Muscle layer of duodenum (tissue), 2 donors: ENCODE results near the gene NFIA.

Experiments used
- H3K27ac ChIP-seq: one replicate; pipeline ENCODE4 v1.7.0; 2013; ENCODE audit warnings: mild to moderate bottlenecking, low read length
- H3K27me3 ChIP-seq: one replicate; pipeline ENCODE4 v1.7.0; 2013; ENCODE audit warnings: low read depth, mild to moderate bottlenecking, control low read depth, low read length
- H3K36me3 ChIP-seq, 2 donors: one replicate each; pipeline ENCODE4 v1.7.0; 2013; ENCODE audit warnings: low read length in 2 of 2, control low read depth in 1 of 2, mild to moderate bottlenecking in 1 of 2; ENCODE audit not compliant: insufficient read depth in 2 of 2, control insufficient read depth in 1 of 2
- H3K4me1 ChIP-seq, 2 donors: one replicate each; pipeline ENCODE4 v1.7.0; 2013; ENCODE audit warnings: low read length in 2 of 2, mild to moderate bottlenecking in 2 of 2, control low read depth in 1 of 2, moderate library complexity in 1 of 2; ENCODE audit not compliant: insufficient read depth in 2 of 2, control insufficient read depth in 1 of 2
- H3K4me3 ChIP-seq, 2 donors: one replicate each; pipeline ENCODE4 v1.7.0; 2013; ENCODE audit warnings: low read length in 2 of 2, low read depth in 1 of 2, mild to moderate bottlenecking in 1 of 2
- H3K9me3 ChIP-seq, 2 donors: one replicate each; pipeline ENCODE4 v1.7.0; 2013; ENCODE audit warnings: low read length in 2 of 2, control low read depth in 1 of 2, mild to moderate bottlenecking in 1 of 2; ENCODE audit not compliant: control insufficient read depth in 1 of 2
- donor health status: healthy.

The NFIA gene

DNA sequence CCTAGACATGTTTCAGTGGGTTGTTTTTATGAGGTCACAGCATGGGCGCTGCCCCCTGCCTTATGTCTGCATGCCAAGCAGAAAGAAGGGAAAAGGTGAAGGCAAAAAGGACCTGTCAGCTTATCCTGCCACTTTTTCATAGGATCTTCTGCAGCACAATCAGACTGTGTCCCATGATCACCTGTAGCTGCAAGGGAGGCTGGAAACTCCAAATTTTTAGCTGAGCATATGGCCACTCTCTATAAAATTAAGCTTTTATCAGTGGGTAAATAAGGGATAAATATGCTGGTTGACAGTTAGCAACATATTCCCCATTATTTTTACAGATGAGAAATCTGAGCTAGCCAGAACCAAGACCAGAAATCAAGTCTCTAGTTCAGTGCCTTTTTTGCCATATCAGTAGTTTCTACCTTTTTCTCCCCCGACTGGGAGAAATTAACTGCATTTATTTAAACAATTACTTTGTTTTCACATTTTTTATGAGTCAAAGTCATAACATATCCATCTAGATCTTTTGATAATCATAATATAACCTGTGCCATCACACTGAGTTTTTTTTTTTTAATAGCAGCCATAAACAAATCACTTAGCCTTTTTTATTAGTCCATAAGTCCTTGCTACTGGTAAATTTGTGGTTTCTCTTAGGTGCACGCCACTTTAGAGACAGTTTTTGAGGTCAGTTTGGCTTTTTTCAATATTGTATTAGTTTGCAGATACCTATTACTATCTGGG lies 307.0 kb downstream of the NFIA start:
- no peak overlapping the region for H3K27ac ChIP-seq
- no peaks in the 10 kb centered on the region for H3K27me3 ChIP-seq
- peaks cover 0 to 10% of the 10 kb centered on the region in 2 donors for H3K4me1 ChIP-seq
- peaks cover 6 to 9% of the 10 kb centered on the region in 2 donors for H3K9me3 ChIP-seq
- H3K4me3 ChIP-seq: no peak overlapping the region
- peaks cover under 1 to 35% of the 10 kb centered on the region in 2 donors for H3K36me3 ChIP-seq

DNA sequence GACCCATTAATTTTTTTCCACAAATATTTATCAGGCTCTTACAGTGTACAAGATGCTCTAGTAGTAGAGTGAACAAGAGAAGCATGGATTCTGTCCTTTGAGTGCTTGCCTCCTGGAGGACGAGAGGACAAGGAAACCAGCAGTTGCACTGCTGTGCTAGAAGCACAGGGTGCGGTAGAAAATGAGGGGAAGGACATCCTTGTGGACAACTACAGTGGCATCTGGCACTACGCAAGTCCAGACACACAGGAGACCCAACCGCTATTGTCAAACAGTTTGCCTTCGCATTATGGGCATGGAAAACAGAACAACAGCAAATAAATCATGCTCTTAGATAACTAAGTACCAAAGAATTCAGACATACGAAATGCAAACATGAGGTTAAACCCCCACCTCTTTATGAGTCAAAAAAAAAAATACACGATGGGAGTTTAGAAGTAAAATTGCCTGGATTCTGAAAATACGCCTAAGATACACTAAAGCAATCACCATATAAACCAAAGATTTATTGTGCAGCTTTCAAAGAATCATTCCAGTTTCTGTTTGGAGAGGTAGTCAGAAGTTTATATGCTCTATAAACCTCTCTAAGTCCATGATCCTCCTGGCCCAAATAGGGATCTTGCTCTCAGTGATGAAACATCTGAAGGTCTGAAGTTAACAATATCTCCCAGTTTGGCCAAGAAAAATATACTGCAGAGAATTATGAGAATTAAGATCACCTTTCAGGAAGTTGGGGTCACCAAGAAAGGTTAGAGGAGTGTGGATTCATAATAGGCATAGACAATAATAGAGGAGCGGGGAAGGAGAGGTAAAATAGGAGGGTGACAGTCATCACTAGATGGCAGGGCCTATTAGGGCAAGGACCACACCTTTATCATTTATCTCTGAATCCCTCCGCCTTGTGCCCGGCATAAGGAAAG lies 307.8 kb downstream of the NFIA start:
- Histone ChIP-seq H3K36me3 (peaks cover 0 to 31% of the 10 kb centered on the region in 2 donors), H3K27ac (no peak overlapping the region), H3K27me3 (no peaks in the 10 kb centered on the region), H3K9me3 (peaks cover 6 to 9% of the 10 kb centered on the region in 2 donors), H3K4me3 (no peak overlapping the region), H3K4me1 (peaks cover 0 to 10% of the 10 kb centered on the region in 2 donors)

DNA sequence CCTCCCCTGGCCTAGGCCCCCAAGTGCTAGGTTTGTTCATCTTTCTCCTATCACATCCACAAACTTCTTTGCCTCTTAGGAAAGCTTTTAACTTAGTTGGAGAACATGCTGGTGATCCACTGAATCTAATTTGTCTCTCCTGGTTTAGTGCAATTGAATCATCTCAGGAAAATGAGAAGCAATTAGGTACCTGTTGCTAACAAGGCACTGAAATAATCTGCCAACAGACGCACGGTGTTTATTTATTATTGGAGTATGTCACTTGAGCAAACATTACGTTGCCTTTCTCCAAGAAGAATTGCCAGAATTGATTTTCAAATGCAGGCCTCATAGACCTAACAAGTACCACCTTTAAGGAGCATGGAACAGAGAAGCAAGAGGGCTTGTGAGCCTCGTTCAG lies 309.4 kb downstream of the NFIA start:
- H3K27me3 ChIP-seq: no peaks in the 10 kb centered on the region
- H3K4me3 ChIP-seq: no peak overlapping the region
- peaks cover 0 to 10% of the 10 kb centered on the region in 2 donors for H3K4me1 ChIP-seq
- peaks cover 0 to 20% of the 10 kb centered on the region in 2 donors for H3K36me3 ChIP-seq
- H3K9me3 ChIP-seq: peaks cover 6 to 9% of the 10 kb centered on the region in 2 donors
- no peak overlapping the region for H3K27ac ChIP-seq

DNA sequence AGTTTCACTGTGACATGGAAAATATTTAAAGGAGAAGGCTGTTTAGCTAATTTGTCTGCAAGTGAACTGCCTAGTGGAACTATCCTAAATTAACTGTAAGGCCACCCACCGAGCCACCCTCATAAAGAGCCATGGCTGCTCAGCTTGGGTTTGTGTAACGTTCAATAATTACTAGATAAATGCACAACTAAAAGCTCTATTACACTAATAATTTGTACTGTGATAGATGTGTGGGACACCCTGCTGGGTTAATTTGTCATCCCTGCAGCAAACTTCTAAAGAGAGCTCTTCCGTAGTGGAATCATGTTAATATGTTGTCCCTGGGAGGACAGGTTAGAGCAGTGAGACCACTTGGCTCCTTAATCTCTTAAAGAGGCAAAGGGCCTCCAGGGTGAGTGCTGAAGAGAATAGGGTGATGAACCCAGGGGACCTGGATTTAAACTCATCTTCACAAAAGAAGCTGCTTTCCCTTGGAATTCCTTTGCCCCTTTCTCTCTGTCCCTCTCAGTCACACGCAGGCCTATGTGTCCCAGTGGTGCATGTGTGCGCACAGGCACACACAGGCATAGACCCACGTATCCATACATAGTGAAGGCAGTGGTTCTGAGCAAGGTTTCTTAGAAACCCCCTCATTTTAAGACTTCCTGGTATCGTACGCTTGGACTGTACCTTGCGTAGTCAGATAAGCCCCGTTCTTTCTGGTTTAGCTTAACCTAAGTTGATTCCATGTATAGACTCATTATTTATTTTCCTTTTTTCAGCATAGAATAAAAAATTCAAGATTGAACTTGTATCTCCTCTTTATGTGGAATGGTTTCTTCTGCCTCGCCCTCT lies 310.3 kb downstream of the NFIA start:
- H3K27ac ChIP-seq: no peak overlapping the region
- peaks cover 0 to 10% of the 10 kb centered on the region in 2 donors for H3K4me1 ChIP-seq
- no peaks in the 10 kb centered on the region for H3K27me3 ChIP-seq
- H3K9me3 ChIP-seq: peaks cover 6 to 9% of the 10 kb centered on the region in 2 donors
- no peak overlapping the region for H3K4me3 ChIP-seq
- H3K36me3 ChIP-seq: peaks cover 0 to 20% of the 10 kb centered on the region in 2 donors

- H3K27ac ChIP-seq: no peak overlapping the region
These were observed 311.2 kb downstream of the NFIA start for GRCh38 chr1:61393575-61393974.

DNA sequence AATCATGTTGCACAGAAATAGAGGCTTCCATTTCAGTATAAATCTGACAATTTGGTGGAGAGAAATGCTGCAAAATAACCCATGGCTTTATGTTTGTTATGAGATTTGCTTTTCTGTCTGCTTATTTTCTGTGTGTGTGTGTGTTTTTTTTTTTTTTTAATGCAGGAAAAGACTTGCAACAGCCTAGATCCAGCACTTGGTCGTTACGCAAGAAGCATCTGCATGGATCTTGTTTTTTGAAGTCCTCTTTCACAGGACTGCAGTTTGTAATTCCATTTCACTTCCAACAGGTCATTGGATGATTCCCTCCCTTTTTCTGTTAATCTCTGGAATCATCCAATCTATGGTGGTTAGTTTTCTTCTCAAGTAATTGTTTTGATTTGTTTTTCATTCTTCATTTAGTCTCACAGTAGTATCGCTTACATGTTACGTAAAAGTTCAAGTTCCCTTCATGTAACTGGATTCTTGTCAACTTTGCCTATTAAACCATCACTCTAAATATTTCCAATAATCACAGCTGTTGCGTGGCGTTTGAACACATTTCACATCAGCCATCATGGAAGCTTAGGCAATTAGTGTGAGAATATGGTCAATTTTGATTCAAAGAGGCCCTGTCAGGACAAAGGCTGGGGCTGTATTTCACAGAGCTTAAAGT lies 312.9 kb downstream of the NFIA start:
- Histone ChIP-seq H3K4me3 (no peak overlapping the region), H3K36me3 (no peaks in the 10 kb centered on the region), H3K27me3 (no peaks in the 10 kb centered on the region), H3K4me1 (peaks cover 4 to 33% of the 10 kb centered on the region in 2 donors), H3K9me3 (no peaks in the 10 kb centered on the region), H3K27ac (no peak overlapping the region)

More at GRCh38 chr1:61393575-61393974, 311.2 kb downstream of the NFIA start:
- no peaks in the 10 kb centered on the region for H3K27me3 ChIP-seq
- H3K36me3 ChIP-seq: peaks cover 0 to 15% of the 10 kb centered on the region in 2 donors
- H3K9me3 ChIP-seq: peaks cover 6 to 9% of the 10 kb centered on the region in 2 donors
- H3K4me1 ChIP-seq: peaks cover 0 to 20% of the 10 kb centered on the region in 2 donors
- H3K4me3 ChIP-seq: no peak overlapping the region

DNA sequence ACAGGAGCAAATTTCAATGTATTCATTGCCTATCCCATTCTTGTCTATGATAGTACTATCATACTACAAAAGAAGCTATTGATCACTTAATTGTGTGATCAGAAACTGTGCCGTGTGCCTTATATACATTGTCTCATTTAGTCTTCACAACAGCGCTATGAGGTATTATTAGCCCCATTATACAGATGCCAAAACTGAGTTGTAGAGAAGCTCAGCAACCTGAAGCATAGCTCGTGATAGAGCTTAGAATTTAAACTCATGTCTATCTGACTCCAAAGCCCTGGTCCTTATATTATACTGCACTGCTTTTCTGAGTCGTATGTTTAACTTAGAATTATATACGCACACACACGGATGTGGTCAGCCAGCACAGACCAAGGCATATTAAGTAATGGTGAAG lies 315.1 kb downstream of the NFIA start:
- Histone ChIP-seq H3K9me3 (no peaks in the 10 kb centered on the region), H3K27ac (no peak overlapping the region), H3K4me1 (peaks cover 10 to 27% of the 10 kb centered on the region in 2 donors), H3K27me3 (no peaks in the 10 kb centered on the region), H3K36me3 (no peaks in the 10 kb centered on the region), H3K4me3 (no peak overlapping the region)

GRCh38 chr1:61397935-61398334 lies 315.6 kb downstream of the NFIA start:
- Histone ChIP-seq H3K4me3 (no peak overlapping the region), H3K9me3 (no peaks in the 10 kb centered on the region), H3K27me3 (no peaks in the 10 kb centered on the region), H3K27ac (no peak overlapping the region), H3K36me3 (no peaks in the 10 kb centered on the region), H3K4me1 (peaks cover 10 to 23% of the 10 kb centered on the region in 2 donors)

DNA sequence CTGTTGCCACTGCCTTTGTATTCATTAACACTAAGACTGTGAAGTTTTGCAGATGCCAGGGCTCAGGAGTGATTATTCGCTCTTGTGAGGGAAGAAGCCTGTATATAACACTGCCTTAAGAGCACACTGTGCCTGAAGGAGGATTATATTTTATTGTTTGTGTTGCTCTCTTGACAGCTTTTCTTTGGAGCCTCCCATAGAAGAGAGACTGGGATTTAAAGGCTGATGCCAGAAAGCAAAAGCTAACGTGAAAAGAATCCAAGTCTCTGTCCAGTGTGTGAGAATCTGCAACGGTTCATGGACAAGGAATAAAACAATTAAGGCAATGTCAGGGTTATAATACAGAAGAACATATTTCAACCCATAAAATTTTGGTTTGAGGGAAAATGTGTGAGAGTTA lies 316.8 kb downstream of the NFIA start:
- no peaks in the 10 kb centered on the region for H3K9me3 ChIP-seq
- peaks cover 15 to 24% of the 10 kb centered on the region in 2 donors for H3K4me1 ChIP-seq
- no peak overlapping the region for H3K4me3 ChIP-seq
- peak overlapping the region; percentile 21 for H3K27ac ChIP-seq
- no peaks in the 10 kb centered on the region for H3K27me3 ChIP-seq
- H3K36me3 ChIP-seq: no peaks in the 10 kb centered on the region

DNA sequence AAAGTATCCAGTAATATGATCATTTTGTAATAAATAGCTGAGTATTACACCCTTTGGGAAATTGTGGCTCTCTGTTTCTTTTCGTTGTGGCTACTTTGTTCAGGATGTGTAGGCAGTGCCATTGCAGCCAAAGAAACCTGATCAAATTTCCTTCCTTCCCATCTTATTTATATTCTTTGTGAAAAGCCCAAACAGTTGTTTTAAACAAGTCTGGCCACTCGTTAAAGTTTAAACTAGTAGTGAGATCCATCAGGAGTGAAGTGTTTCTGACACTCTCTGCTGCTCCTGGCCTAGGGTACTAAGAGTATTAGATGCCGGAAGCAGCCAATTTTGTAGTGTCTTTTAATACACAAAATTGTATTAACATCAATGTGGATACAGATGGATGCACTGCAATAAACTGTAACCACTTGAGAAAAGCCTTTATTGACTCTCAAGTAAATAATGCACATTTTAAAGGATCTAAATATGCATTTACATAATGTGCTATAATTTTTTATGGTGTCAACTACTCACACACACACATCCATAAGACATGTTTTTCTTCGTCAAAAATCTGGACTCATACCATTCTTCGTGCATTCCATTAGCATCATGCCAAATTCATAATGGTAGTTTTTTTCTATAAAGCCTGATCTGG lies 317.9 kb downstream of the NFIA start:
- H3K4me3 ChIP-seq: no peak overlapping the region
- H3K9me3 ChIP-seq: no peaks in the 10 kb centered on the region
- peak overlapping the region; percentile 0 for H3K27ac ChIP-seq
- H3K36me3 ChIP-seq: no peaks in the 10 kb centered on the region
- peaks cover 17 to 28% of the 10 kb centered on the region in 2 donors for H3K4me1 ChIP-seq
- no peaks in the 10 kb centered on the region for H3K27me3 ChIP-seq
